H1 (cell line): Measurements from ENCODE around the gene GNAT1. TPM values are rescaled to one million over a fixed set of nuclear protein-coding genes. Genes with fewer than 3 reads are reported as not detected.

Experiments used
- CTCF ChIA-PET: fragments of 300-600 bp; sonication (Branson Sonifier 250); formaldehyde crosslinking; loops from one replicate; lab custom pipeline; 2021; ENCODE audit not compliant: partially characterized antibody; lab: Charles Lee
- POLR2A ChIA-PET: fragments of 300-600 bp; sonication (Branson Sonifier 250); formaldehyde crosslinking; loops from one replicate; lab custom pipeline; 2021; ENCODE audit warnings: inconsistent platforms; ENCODE audit not compliant: partially characterized antibody; lab: Charles Lee
- DNase-seq, 2 experiments: peaks; one replicate each; pipeline versions ENCODE4 v3.0.0 to v3.0.0-alpha.2; 2010 to 2022; ENCODE audit warnings: low spot score in 2 of 2, low read depth in 1 of 2, mixed read lengths in 1 of 2
- FAIRE-seq: peaks from 2 replicates; lab custom pipeline; 2011; peaks lifted over from hg19 to GRCh38; lab: Jason Lieb, UNC
- H2AFZ ChIP-seq: 2 replicates; pipeline ENCODE4 v1.8.1; 2012; ENCODE audit warnings: low read length, inconsistent platforms
- H2AK5ac ChIP-seq: 2 replicates; pipeline ENCODE4 v1.6.1; 2013; ENCODE audit warnings: low read depth, low read length
- H2BK120ac ChIP-seq: replicated peaks from 2 replicates; pipeline ENCODE3; 2013; ENCODE audit warnings: low read depth, low read length, inconsistent platforms
- H2BK12ac ChIP-seq: 2 replicates; pipeline ENCODE4 v1.6.1; 2013; ENCODE audit warnings: low read depth, low read length
- H2BK15ac ChIP-seq: 2 replicates; pipeline ENCODE4 v1.6.1; 2013; ENCODE audit warnings: low read length
- H2BK20ac ChIP-seq: 2 replicates; pipeline ENCODE4 v1.6.1; 2013; ENCODE audit warnings: low read length
- H2BK5ac ChIP-seq: 2 replicates; pipeline ENCODE4 v1.6.1; 2013; ENCODE audit warnings: low read depth, low read length
- H3K14ac ChIP-seq: 2 replicates; pipeline ENCODE4 v1.6.1; 2013; ENCODE audit warnings: inconsistent platforms; ENCODE audit not compliant: insufficient read length
- H3K18ac ChIP-seq: 2 replicates; pipeline ENCODE4 v1.6.1; 2013; ENCODE audit warnings: low read length; ENCODE audit errors: extremely low read depth
- H3K23ac ChIP-seq: 2 replicates; pipeline ENCODE4 v1.6.1; 2013; ENCODE audit warnings: inconsistent platforms; ENCODE audit not compliant: insufficient read length
- H3K23me2 ChIP-seq: 2 replicates; pipeline ENCODE4 v1.6.1; 2013; ENCODE audit warnings: low read depth, low read length
- H3K27ac ChIP-seq: 2 replicates; pipeline ENCODE4 v1.6.1; 2011; ENCODE audit warnings: low read depth, low read length, inconsistent platforms
- H3K27me3 ChIP-seq, 4 experiments: replicated peaks in 1 of 4; 1 replicate in 1 of 4; 2 replicates in 3 of 4; pipeline versions ENCODE4 v1.6.1 to v1.8.1; 2011 to 2013; ENCODE audit warnings: low read length in 3 of 4, mild to moderate bottlenecking in 3 of 4, inconsistent platforms in 2 of 4, mixed read lengths in 2 of 4, moderate library complexity in 1 of 4; ENCODE audit not compliant: control insufficient read depth in 3 of 4, insufficient read depth in 3 of 4; ENCODE audit errors: extremely low read depth in 1 of 4
- H3K36me3 ChIP-seq, 4 experiments: 2 replicates each; pipeline versions ENCODE4 v1.6.1 to v1.8.1; 2011 to 2013; ENCODE audit warnings: mild to moderate bottlenecking in 4 of 4, low read length in 3 of 4, moderate library complexity in 2 of 4, control low read depth in 1 of 4, inconsistent platforms in 1 of 4; ENCODE audit not compliant: insufficient read depth in 4 of 4, control insufficient read depth in 2 of 4
- H3K4ac ChIP-seq: replicated peaks from 2 replicates; pipeline ENCODE3; 2013; ENCODE audit warnings: low read length, low read depth, mixed read lengths, inconsistent platforms; ENCODE audit not compliant: insufficient read length
- H3K4me1 ChIP-seq, 4 experiments: replicated peaks in 1 of 4; 1 replicate in 1 of 4; 2 replicates in 3 of 4; pipeline versions ENCODE4 v1.6.1 to v1.8.1; 2011 to 2013; ENCODE audit warnings: low read length in 3 of 4, inconsistent platforms in 2 of 4, mixed read lengths in 1 of 4; ENCODE audit not compliant: insufficient read depth in 4 of 4, control insufficient read depth in 3 of 4
- H3K4me2 ChIP-seq, 2 experiments: 2 replicates each; pipeline versions ENCODE4 v1.6.1 to v1.8.1; 2011 to 2013; ENCODE audit warnings: low read depth in 2 of 2, low read length in 2 of 2, control low read depth in 1 of 2, inconsistent platforms in 1 of 2, mild to moderate bottlenecking in 1 of 2; ENCODE audit not compliant: insufficient read depth in 1 of 2
- H3K4me3 ChIP-seq, 4 experiments: fragments of 200-600, 300-600 bp in 1 of 4; sonication (generic), shearing (Covaris generic), sonication (Bioruptor Twin) in 1 of 4; 2 replicates each; pipeline versions ENCODE4 v1.5.1 to v1.8.1; 2011 to 2016; ENCODE audit warnings: low read length in 4 of 4, low read depth in 3 of 4, control low read depth in 2 of 4, inconsistent platforms in 2 of 4, mild to moderate bottlenecking in 2 of 4, mixed read lengths in 1 of 4, moderate library complexity in 1 of 4; ENCODE audit not compliant: insufficient read depth in 2 of 4; ENCODE audit errors: extremely low read depth in 1 of 4
- H3K56ac ChIP-seq: replicated peaks from 2 replicates; pipeline ENCODE3; 2013; ENCODE audit warnings: low read depth, mild to moderate bottlenecking, mixed read lengths, low read length, inconsistent platforms; ENCODE audit not compliant: insufficient read length
- H3K79me1 ChIP-seq: 2 replicates; pipeline ENCODE4 v1.6.1; 2013; ENCODE audit warnings: low read depth, low read length, control low read depth
- H3K79me2 ChIP-seq, 2 experiments: 2 replicates each; pipeline versions ENCODE4 v1.6.1 to v1.8.1; 2012 to 2013; ENCODE audit warnings: low read length in 2 of 2, mild to moderate bottlenecking in 2 of 2, inconsistent platforms in 1 of 2; ENCODE audit not compliant: insufficient read depth in 2 of 2, control insufficient read depth in 1 of 2
- H3K9ac ChIP-seq, 4 experiments: replicated peaks in 1 of 4; 1 replicate in 1 of 4; 2 replicates in 3 of 4; pipeline versions ENCODE4 v1.6.1 to v1.8.1; 2011 to 2013; ENCODE audit warnings: low read depth in 3 of 4, low read length in 3 of 4, control low read depth in 2 of 4, mild to moderate bottlenecking in 2 of 4, moderate library complexity in 2 of 4, inconsistent platforms in 1 of 4; ENCODE audit errors: extremely low read depth in 1 of 4
- H3K9me3 ChIP-seq, 2 experiments: 2 replicates each; pipeline versions ENCODE4 v1.6.1 to v1.8.1; 2012 to 2013; ENCODE audit warnings: mild to moderate bottlenecking in 2 of 2, moderate library complexity in 2 of 2, control low read depth in 1 of 2, inconsistent platforms in 1 of 2, low read depth in 1 of 2, low read length in 1 of 2, mixed read lengths in 1 of 2; ENCODE audit not compliant: insufficient read depth in 2 of 2
- H4K20me1 ChIP-seq, 2 experiments: replicated peaks in 1 of 2; 2 replicates each; pipeline versions ENCODE3 to v1.8.1; 2011 to 2013; ENCODE audit warnings: inconsistent platforms in 2 of 2, low read length in 2 of 2, mild to moderate bottlenecking in 1 of 2; ENCODE audit not compliant: insufficient read depth in 2 of 2, control insufficient read depth in 1 of 2
- H4K5ac ChIP-seq: 2 replicates; pipeline ENCODE4 v1.6.1; 2013; ENCODE audit warnings: low read length, low read depth, mixed read lengths, inconsistent platforms; ENCODE audit not compliant: insufficient read length
- H4K8ac ChIP-seq: 2 replicates; pipeline ENCODE4 v1.8.0; 2013; ENCODE audit warnings: mild to moderate bottlenecking, moderate library complexity, low read length, inconsistent platforms; ENCODE audit not compliant: insufficient read depth; ENCODE audit errors: extremely low read depth
- H4K91ac ChIP-seq: replicated peaks from 2 replicates; pipeline ENCODE3; 2013; ENCODE audit warnings: low read length, mixed read lengths, inconsistent platforms; ENCODE audit not compliant: insufficient read length
- FOSL1 ChIP-seq: IDR thresholded peaks from 2 replicates; pipeline ENCODE4 v1.6.1; 2011; ENCODE audit warnings: mild to moderate bottlenecking, low read depth, low read length, moderate library complexity; ENCODE audit not compliant: insufficient read depth
- MAX ChIP-seq: IDR thresholded peaks from 2 replicates; pipeline ENCODE4 v1.6.1; 2012; ENCODE audit warnings: inconsistent platforms
- PHF8 ChIP-seq: fragments of 200-600 bp; sonication (generic); conservative IDR thresholded peaks from 2 replicates; pipeline ENCODE4 v1.7.1; 2012; ENCODE audit warnings: low read depth, mild to moderate bottlenecking, inconsistent platforms, low read length, moderate library complexity
- POLR2A ChIP-seq, 2 experiments: IDR thresholded peaks; 1 replicate in 1 of 2; 2 replicates in 1 of 2; pipeline ENCODE4 v1.6.1; 2011; ENCODE audit warnings: low read depth in 2 of 2, low read length in 2 of 2, mild to moderate bottlenecking in 2 of 2; ENCODE audit errors: control extremely low read depth in 1 of 2
- RFX5 ChIP-seq: IDR thresholded peaks from 2 replicates; pipeline ENCODE4 v1.6.1; 2011; ENCODE audit warnings: low read depth, low read length, improper control_type of control experiment, borderline replicate concordance
- SP1 ChIP-seq: IDR thresholded peaks from 2 replicates; pipeline ENCODE4 v1.6.1; 2011; ENCODE audit warnings: low read depth, low read length
- TAF7 ChIP-seq: optimal IDR thresholded peaks from 2 replicates; pipeline ENCODE3; 2011; ENCODE audit warnings: low read depth, mild to moderate bottlenecking, inconsistent platforms, low read length, moderate library complexity, borderline replicate concordance
- TBP ChIP-seq: IDR thresholded peaks from 2 replicates; pipeline ENCODE4 v1.6.1; 2011; ENCODE audit warnings: low read depth, low read length, improper control_type of control experiment
- USF2 ChIP-seq: IDR thresholded peaks from 2 replicates; pipeline ENCODE4 v1.6.1; 2011; ENCODE audit warnings: low read length, improper control_type of control experiment
- WGBS, 2 experiments: shearing (Covaris generic) in 1 of 2; methylation state at CpG; one replicate each; pipeline versions ENCODE4 v1.1.6 to v1.1.7; 2013 to 2015; ENCODE audit warnings: low lambda C conversion rate in 2 of 2, mixed read lengths in 2 of 2, inconsistent platforms in 1 of 2, low coverage in 1 of 2, missing lambda C conversion rate in 1 of 2; ENCODE audit not compliant: insufficient replicate concordance in 2 of 2, insufficient coverage in 1 of 2, insufficient read length in 1 of 2; ENCODE audit errors: extremely low coverage in 1 of 2, missing lambda C conversion rate in 1 of 2; 5-methylcytosine and 5-hydroxymethylcytosine counted together
- polyA plus RNA-seq, 7 experiments: library from polyadenylated mRNA; depleted of rRNA in 3 of 7; stranded (reverse) in 5 of 7; unstranded in 2 of 7; fragments of >200 nt in 5 of 7; fragments of 200-250 nt in 2 of 7; gene quantifications; 1 replicate in 5 of 7; 2 replicates in 1 of 7; 4 replicates in 1 of 7; pipeline versions ENCODE4 v1.2.1 to v1.2.3, GENCODE V29; 2011 to 2013; ENCODE audit warnings: missing spikeins in 2 of 7, mixed read lengths in 2 of 7
- total RNA-seq: library from RNA; stranded (reverse); fragmentation: NEBNext Ultra II Directional; extraction: Animal tissue kit (Norgen Biotek cat#: 25700); gene quantifications from 2 replicates; pipeline ENCODE4 v1.2.1, GENCODE V29; 2021

GNAT1 gene
- total and polyA plus RNA-seq, 2 of the 8 experiments (the other 6 are each of a cell fraction or from before 2014, with no cell fraction given): 0.08 TPM; not detected in 1

- peaks cover 13 to 34% of the 10 kb centered on the region in 2 experiments for H4K20me1 ChIP-seq
- peaks cover 6 to 39% (median 36%) of the 10 kb centered on the region in 4 experiments for H3K4me1 ChIP-seq
- H3K14ac ChIP-seq: no peak within 1 kb of the TSS
- peak within 1 kb of the TSS; percentile 84; the same call in 1 of the 2 replicates for H2BK12ac ChIP-seq
- H3K79me1 ChIP-seq: peaks cover 5% of the 10 kb centered on the region
- H2AFZ ChIP-seq: no peak within 1 kb of the TSS
- H3K23me2 ChIP-seq: peaks cover 16% of the 10 kb centered on the region; the same call in 1 of the 2 replicates
- H3K79me2 ChIP-seq: peaks cover 12 to 46% of the 10 kb centered on the region in 2 experiments
- H3K4me2 ChIP-seq: peak within 1 kb of the TSS; percentile 82 to 96
- H3K27ac ChIP-seq: 0 out of 2 replicates have a peak within 1 kb of the TSS, but pooled peaks have one; percentile 61
- H3K4me3 ChIP-seq: peak within 1 kb of the TSS; percentile 86 to 93 (median 90)
- no peaks in the 10 kb centered on the region for H3K36me3 ChIP-seq
- no peak within 1 kb of the TSS for H2AK5ac ChIP-seq
- FAIRE-seq (peak; percentile 80), DNase-seq (peak; percentile 95 to 96)
- peak within 1 kb of the TSS; percentile 81 for H4K8ac ChIP-seq
- H2BK120ac ChIP-seq: no peak within 1 kb of the TSS
- peak within 1 kb of the TSS; percentile 92; the same call in 1 of the 2 replicates for H2BK5ac ChIP-seq
- H2BK15ac ChIP-seq: peak within 1 kb of the TSS; percentile 61; the same call in 1 of the 2 replicates
- CTCF ChIA-PET: interaction anchor here (12.9 to 53.5 kb wide), 3 partner anchors 14 to 42 kb away, joined by 121 to 2149 read pairs (median 2149); partner anchors contain the start of genes GNAI2, GNAT1, LSMEM2 and SEMA3B
- H3K23ac ChIP-seq: no peak within 1 kb of the TSS
- H3K4ac ChIP-seq: peak within 1 kb of the TSS; percentile 87
- peak within 1 kb of the TSS; percentile 52 for H4K91ac ChIP-seq
- H4K5ac ChIP-seq: no peak within 1 kb of the TSS
- H3K56ac ChIP-seq: peak within 1 kb of the TSS; percentile 24
- WGBS, 2 experiments: 1% methylated on average over 27 of the region's 75 CpGs; no CpG with 5 or more reads in 1 of the 2 experiments
- no peaks in the 10 kb centered on the region for H3K9me3 ChIP-seq
- peak within 1 kb of the TSS; percentile 72 to 83 (median 79) for H3K9ac ChIP-seq
- H3K18ac ChIP-seq: peak within 1 kb of the TSS; percentile 93
- H3K27me3 ChIP-seq: no peaks in the 10 kb centered on the region; a peak in 1 of 7 replicates
- POLR2A ChIA-PET: interaction anchor here (0.6 to 4.1 kb wide), 15 partner anchors 8 to 97 kb away, joined by 3 to 33 read pairs (median 4); partner anchors contain the start of gene GNAT1
- no peak within 1 kb of the TSS for H2BK20ac ChIP-seq
- TF ChIP-seq TAF7: peak; percentile 87
- no peak for TF ChIP-seq FOSL1
- peak; percentile 45; the same call in 1 of the 2 replicates for TF ChIP-seq MAX
- TF ChIP-seq RFX5: peak; percentile 36; the same call in 1 of the 2 replicates
- peak in 1 of 2 experiments; percentile 77; a peak in 2 of 3 replicates for TF ChIP-seq POLR2A (IDR thresholded peaks at IDR 0.05; ENCODE audit: control extremely low read depth in 1 of 2, low read depth in 2 of 2, low read length in 2 of 2)
- peak; percentile 80 for TF ChIP-seq PHF8
- TF ChIP-seq SP1: peak; percentile 77; the same call in 1 of the 2 replicates
- 0 out of 2 replicates have a peak, but pooled peaks have one; percentile 4 for TF ChIP-seq USF2
- TF ChIP-seq TBP: peak; percentile 86
Observed at GRCh38 chr3:50235716-50236483, 44.5 kb downstream of the GNAT1 start, which contains the start of gene GNAI2. Gene GNAI2, plus strand, starts transcription at chr3:50236204. Its CDS starts 132 bp downstream, at chr3:50236336.
